CD4-positive, alpha-beta T cell (primary cell): Measurements from ENCODE around the gene ACSL5. TPM values are rescaled to one million over a fixed set of nuclear protein-coding genes. Genes with fewer than 3 reads are reported as not detected.

Experiments
- ATAC-seq: fragments of 200-7000 bp; cut with Tn5 transposase; one replicate; pipeline ENCODE4 v1.10.0; 2022; ENCODE audit warnings: mild to moderate bottlenecking; ENCODE audit not compliant: poor library complexity
- CTCF ChIA-PET: fragments of 350-600 bp; sonication (Branson Sonifier 250); formaldehyde crosslinking; loops from one replicate; lab custom pipeline; 2021; ENCODE audit warnings: antibody characterized with exemption, inconsistent platforms; lab: Charles Lee
- POLR2A ChIA-PET: fragments of 350-600 bp; sonication (Branson Sonifier 250); formaldehyde crosslinking; loops from one replicate; lab custom pipeline; 2021; ENCODE audit warnings: antibody characterized with exemption, inconsistent platforms; lab: Charles Lee
- DNase-seq, 14 experiments: peaks; one replicate each; pipeline ENCODE4 v3.0.0-alpha.2; 2013 to 2020; ENCODE audit warnings: mixed read lengths in 2 of 14
- H3K27ac ChIP-seq, 2 donors: one replicate each; pipeline versions ENCODE4 v1.5.1 to v1.7.0; 2013; ENCODE audit warnings: low read length in 2 of 2, low read depth in 1 of 2, mild to moderate bottlenecking in 1 of 2
- H3K27me3 ChIP-seq, 2 experiments: 1 replicate in 1 of 2; 2 replicates in 1 of 2; pipeline versions ENCODE4 v1.6.1 to v1.7.0; 2013; ENCODE audit warnings: low read length in 2 of 2, control low read depth in 1 of 2, mild to moderate bottlenecking in 1 of 2, moderate library complexity in 1 of 2; ENCODE audit not compliant: insufficient read depth in 2 of 2, control insufficient read depth in 1 of 2
- H3K36me3 ChIP-seq: one replicate; pipeline ENCODE4 v1.6.1; 2013; ENCODE audit warnings: low read length, control low read depth; ENCODE audit not compliant: insufficient read depth
- H3K4me1 ChIP-seq: one replicate; pipeline ENCODE4 v1.6.1; 2013; ENCODE audit warnings: low read length, control low read depth; ENCODE audit not compliant: insufficient read depth
- H3K4me3 ChIP-seq: one replicate; pipeline ENCODE4 v1.5.1; 2013; ENCODE audit warnings: mild to moderate bottlenecking, low read length, moderate library complexity
- H3K9me3 ChIP-seq, 2 experiments: 1 replicate in 1 of 2; 2 replicates in 1 of 2; pipeline versions ENCODE4 v1.6.1 to v1.7.0; 2013; ENCODE audit warnings: low read length in 2 of 2, mild to moderate bottlenecking in 2 of 2, control low read depth in 1 of 2, moderate library complexity in 1 of 2; ENCODE audit not compliant: control insufficient read depth in 1 of 2, insufficient read depth in 1 of 2
- H3K27ac Mint-ChIP-seq: one replicate; pipeline ENCODE4 v1.8.0; 2020; ENCODE audit warnings: mixed read lengths
- H3K27me3 Mint-ChIP-seq: one replicate; pipeline ENCODE4 v1.8.0; 2021; ENCODE audit warnings: mixed read lengths
- H3K36me3 Mint-ChIP-seq: one replicate; pipeline ENCODE4 v1.8.0; 2021; ENCODE audit warnings: low read depth, mixed read lengths
- H3K4me1 Mint-ChIP-seq: one replicate; pipeline ENCODE4 v1.8.0; 2021; ENCODE audit warnings: low read depth, mixed read lengths
- H3K4me3 Mint-ChIP-seq: one replicate; pipeline ENCODE4 v1.8.0; 2020; ENCODE audit warnings: mild to moderate bottlenecking, mixed read lengths
- H3K9me3 Mint-ChIP-seq: one replicate; pipeline ENCODE4 v1.8.0; 2020; ENCODE audit warnings: mixed read lengths
- intact Hi-C, 2 experiments: fragments of 100-400 bp; cut with DNase I in 1 of 2; cut with micrococcal nuclease in 1 of 2; formaldehyde crosslinking; loops; one replicate each; pipeline versions ENCODE4 v1.15.1 to v1.9.0; 2023 to 2025; cut with DNase I, micrococcal nuclease
- total RNA-seq, 174 experiments: library from RNA in 2 of 174; stranded (reverse) in 2 of 174; gene quantifications; one replicate each; pipeline ENCODE4 v1.2.3 and lab custom pipeline; 2021 to 2026
- TF ChIP-seq, protein P1 (sequence below): fragments of 200-600 bp; IDR thresholded peaks from one replicate; pipeline ENCODE4 v1.8.0; 2022; ENCODE audit warnings: antibody characterized with exemption, mild to moderate bottlenecking

The ACSL5 gene
- total RNA-seq, 2 experiments from 2014 or later: 11.4 to 14.1 TPM

DNA sequence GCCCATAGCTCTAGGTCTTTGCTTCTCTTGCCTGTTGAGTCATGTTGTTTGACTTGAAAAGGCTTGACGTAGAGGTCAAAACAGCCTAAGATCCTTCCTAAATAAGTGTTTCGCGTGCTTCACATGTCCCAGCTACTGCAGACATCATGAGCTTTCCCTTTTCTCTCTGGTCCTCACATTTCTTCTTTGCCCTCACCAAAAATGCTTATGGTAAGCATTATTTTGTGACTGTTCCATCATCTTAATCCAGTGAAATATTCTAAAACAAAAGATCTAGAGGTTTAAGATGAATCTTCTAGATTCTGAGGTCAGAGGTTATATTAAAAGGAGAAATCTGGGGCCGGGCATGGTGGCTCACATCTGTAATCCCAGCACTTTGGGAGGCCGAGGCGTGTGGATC is 8.5 kb upstream of the ACSL5 start:
- Mint-ChIP-seq H3K27me3 (no peaks in the 10 kb centered on the region), H3K36me3 (no peaks in the 10 kb centered on the region), H3K27ac (no peak overlapping the region), H3K4me3 (no peak overlapping the region), H3K4me1 (peaks cover 6% of the 10 kb centered on the region), H3K9me3 (no peaks in the 10 kb centered on the region)
- no peak for ATAC-seq
- H3K4me3 ChIP-seq: no peak overlapping the region
- no peaks in the 10 kb centered on the region for H3K36me3 ChIP-seq
- H3K4me1 ChIP-seq: peaks cover 22% of the 10 kb centered on the region
- DNase-seq: no peak
- no peaks in the 10 kb centered on the region for H3K27me3 ChIP-seq
- no peaks in the 10 kb centered on the region for H3K9me3 ChIP-seq
- H3K27ac ChIP-seq: no peak overlapping the region
- intact Hi-C loops: no loop called here
- TF ChIP-seq, protein P1, sequence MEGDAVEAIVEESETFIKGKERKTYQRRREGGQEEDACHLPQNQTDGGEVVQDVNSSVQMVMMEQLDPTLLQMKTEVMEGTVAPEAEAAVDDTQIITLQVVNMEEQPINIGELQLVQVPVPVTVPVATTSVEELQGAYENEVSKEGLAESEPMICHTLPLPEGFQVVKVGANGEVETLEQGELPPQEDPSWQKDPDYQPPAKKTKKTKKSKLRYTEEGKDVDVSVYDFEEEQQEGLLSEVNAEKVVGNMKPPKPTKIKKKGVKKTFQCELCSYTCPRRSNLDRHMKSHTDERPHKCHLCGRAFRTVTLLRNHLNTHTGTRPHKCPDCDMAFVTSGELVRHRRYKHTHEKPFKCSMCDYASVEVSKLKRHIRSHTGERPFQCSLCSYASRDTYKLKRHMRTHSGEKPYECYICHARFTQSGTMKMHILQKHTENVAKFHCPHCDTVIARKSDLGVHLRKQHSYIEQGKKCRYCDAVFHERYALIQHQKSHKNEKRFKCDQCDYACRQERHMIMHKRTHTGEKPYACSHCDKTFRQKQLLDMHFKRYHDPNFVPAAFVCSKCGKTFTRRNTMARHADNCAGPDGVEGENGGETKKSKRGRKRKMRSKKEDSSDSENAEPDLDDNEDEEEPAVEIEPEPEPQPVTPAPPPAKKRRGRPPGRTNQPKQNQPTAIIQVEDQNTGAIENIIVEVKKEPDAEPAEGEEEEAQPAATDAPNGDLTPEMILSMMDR: no peak
- POLR2A ChIA-PET: interaction anchor here (0.6 to 4.2 kb wide), 3 partner anchors 10 to 443 kb away, joined by 3 to 15 read pairs (median 3); partner anchors contain the start of genes ACSL5 and GPAM
- CTCF ChIA-PET: interaction anchor here (1.6 kb wide), 1 partner anchor 10 kb away, joined by 4 read pairs; no protein-coding TSS in a partner anchor

GRCh38 chr10:112366992-112367391 is 6.9 kb upstream of the ACSL5 start:
- intact Hi-C loops: no loop called here
- TF ChIP-seq, protein P1: no peak
- Mint-ChIP-seq H3K4me3 (no peak overlapping the region), H3K27me3 (no peaks in the 10 kb centered on the region), H3K9me3 (no peaks in the 10 kb centered on the region), H3K27ac (no peak overlapping the region), H3K36me3 (no peaks in the 10 kb centered on the region), H3K4me1 (peaks cover 6% of the 10 kb centered on the region)
- Histone ChIP-seq H3K27me3 (no peaks in the 10 kb centered on the region), H3K36me3 (no peaks in the 10 kb centered on the region), H3K4me1 (peaks cover 24% of the 10 kb centered on the region), H3K4me3 (no peak overlapping the region), H3K27ac (no peak overlapping the region), H3K9me3 (no peaks in the 10 kb centered on the region)
- ATAC-seq (no peak), DNase-seq (no peak)
- POLR2A ChIA-PET: interaction anchor here (4.2 kb wide), 1 partner anchor 8 kb away, joined by 15 read pairs; the partner anchor contains the start of gene ACSL5
- CTCF ChIA-PET: no interaction called here

DNA sequence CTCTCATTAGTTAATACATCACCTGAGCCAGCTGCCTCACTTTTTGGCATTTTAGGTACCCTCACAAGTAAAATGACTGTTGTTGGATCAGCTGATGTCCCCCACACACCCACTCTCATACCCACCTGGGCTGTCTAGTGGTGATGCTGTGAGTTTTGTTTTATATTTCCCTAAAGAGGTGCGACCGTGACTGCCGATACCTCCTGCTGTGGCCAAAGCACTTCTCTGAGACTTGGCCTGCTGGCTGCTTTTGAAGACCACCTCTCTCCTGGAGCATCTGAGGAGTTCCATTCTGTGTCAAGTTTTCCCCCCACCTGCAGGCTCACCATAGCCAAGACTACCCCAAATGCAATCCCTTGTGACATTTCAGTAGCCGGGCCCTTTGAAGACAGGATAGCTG is 6.4 kb upstream of the ACSL5 start:
- TF ChIP-seq, protein P1: no peak
- H3K4me1 ChIP-seq: peaks cover 24% of the 10 kb centered on the region

More for the DNA sequence above, 6.4 kb upstream of the ACSL5 start:
- Mint-ChIP-seq H3K9me3 (no peaks in the 10 kb centered on the region), H3K27ac (no peak overlapping the region), H3K36me3 (no peaks in the 10 kb centered on the region), H3K27me3 (no peaks in the 10 kb centered on the region), H3K4me3 (no peak overlapping the region), H3K4me1 (peaks cover 6% of the 10 kb centered on the region)
- DNase-seq (no peak), ATAC-seq (no peak)
- H3K4me3 ChIP-seq: no peak overlapping the region
- ChIA-PET POLR2A (interaction anchor here (4.2 kb wide), 1 partner anchor 8 kb away, joined by 15 read pairs; the partner anchor contains the start of gene ACSL5), CTCF (no interaction called here)
- intact Hi-C loops: no loop called here
- no peaks in the 10 kb centered on the region for H3K36me3 ChIP-seq
- H3K27ac ChIP-seq: no peak overlapping the region
- H3K27me3 ChIP-seq: no peaks in the 10 kb centered on the region
- H3K9me3 ChIP-seq: no peaks in the 10 kb centered on the region
